ENCODE measurements around the gene RNF7. TPM values are rescaled to one million over a fixed set of nuclear protein-coding genes. Genes with fewer than 3 reads are reported as not detected.

Gene RNF7
- total and polyA plus RNA-seq, 2 of the 8 experiments (the other 6 are each of a cell fraction or from before 2014, with no cell fraction given) = 78.4 to 113 TPM

- POLR2A ChIA-PET (ENCODE audit: partially characterized antibody) = no interaction called here
- H3K79me2 ChIP-seq (ENCODE audit: control insufficient read depth in 1 of 2, insufficient read depth in 2 of 2, low read length in 2 of 2) = no peaks in the 10 kb centered on the region
- H3K79me1 ChIP-seq (ENCODE audit: low read depth, low read length) = no peaks in the 10 kb centered on the region
- no peaks in the 10 kb centered on the region for H3K27me3 ChIP-seq (replicated peaks in 1 of 4; ENCODE audit: control insufficient read depth in 3 of 4, extremely low read depth in 1 of 4, insufficient read depth in 3 of 4, low read length in 3 of 4)
- H3K4ac ChIP-seq (replicated peaks; ENCODE audit: insufficient read length, low read depth, low read length) = no peak overlapping the region
- CTCF ChIA-PET (ENCODE audit: partially characterized antibody) = interaction anchor here (0.8 to 2.0 kb wide), 3 partner anchors 38 to 99 kb away, joined by 3 to 4 read pairs (median 4); partner anchors contain the start of gene RNF7
- H3K4me3 ChIP-seq (ENCODE audit: extremely low read depth in 1 of 4, insufficient read depth in 2 of 4, low read depth in 3 of 4, low read length in 4 of 4) = no peak overlapping the region
- no peaks in the 10 kb centered on the region for H3K23me2 ChIP-seq (ENCODE audit: low read depth, low read length)
- H3K36me3 ChIP-seq (ENCODE audit: control insufficient read depth in 2 of 4, insufficient read depth in 4 of 4, low read length in 3 of 4) = no peaks in the 10 kb centered on the region
- H3K56ac ChIP-seq (replicated peaks; ENCODE audit: insufficient read length, low read depth, low read length) = no peak overlapping the region
- H3K9ac ChIP-seq (replicated peaks in 1 of 4; ENCODE audit: extremely low read depth in 1 of 4, low read depth in 3 of 4, low read length in 3 of 4) = no peak overlapping the region
- H2AK5ac ChIP-seq (ENCODE audit: low read depth, low read length) = no peak overlapping the region
- no peak overlapping the region for H2BK12ac ChIP-seq (ENCODE audit: low read depth, low read length)
- H3K14ac ChIP-seq (ENCODE audit: insufficient read length) = no peak overlapping the region
- no peak for TF ChIP-seq ZNF274 (IDR thresholded peaks at IDR 0.05; ENCODE audit: borderline replicate concordance, extremely low read depth, low read length)
- no peak for TF ChIP-seq POU5F1 (IDR thresholded peaks at IDR 0.05; ENCODE audit: low read depth, low read length)
- no peak for TF ChIP-seq KDM5A (IDR thresholded peaks at IDR 0.05; ENCODE audit: low read length)
- no peak for TF ChIP-seq JUN (IDR thresholded peaks at IDR 0.05; ENCODE audit: low read depth, low read length)
- no peak for TF ChIP-seq TAF7 (optimal IDR thresholded peaks at IDR 0.05; ENCODE audit: borderline replicate concordance, low read depth, low read length)
- no peak for TF ChIP-seq SUZ12 (IDR thresholded peaks at IDR 0.05; ENCODE audit: low read length)
- TF ChIP-seq SIX5 (IDR thresholded peaks at IDR 0.05; ENCODE audit: low read depth, low read length) = no peak
- no peaks in the 10 kb centered on the region for H3K9me3 ChIP-seq (ENCODE audit: insufficient read depth in 2 of 2, low read depth in 1 of 2, low read length in 1 of 2)
- peaks cover 0 to 2% of the 10 kb centered on the region in 2 experiments for H4K20me1 ChIP-seq (replicated peaks in 1 of 2; ENCODE audit: control insufficient read depth in 1 of 2, insufficient read depth in 2 of 2, low read length in 2 of 2)
- H4K8ac ChIP-seq (ENCODE audit: extremely low read depth, insufficient read depth, low read length) = no peak overlapping the region
- no peak for FAIRE-seq
- H3K18ac ChIP-seq (ENCODE audit: extremely low read depth, low read length) = no peak overlapping the region
- H4K91ac ChIP-seq (replicated peaks; ENCODE audit: insufficient read length, low read length) = no peak overlapping the region
- no peak overlapping the region for H2AFZ ChIP-seq (ENCODE audit: low read length)
- no peak overlapping the region for H3K23ac ChIP-seq (ENCODE audit: insufficient read length)
- no peak overlapping the region for H2BK15ac ChIP-seq (ENCODE audit: low read length)
- 87% methylated on average over 14 of the region's 14 CpGs; no CpG with 5 or more reads in 1 of the 2 experiments for WGBS, 2 experiments (ENCODE audit: extremely low coverage in 1 of 2, insufficient coverage in 1 of 2, insufficient read length in 1 of 2, insufficient replicate concordance in 2 of 2, low coverage in 1 of 2, low lambda C conversion rate in 2 of 2, missing lambda C conversion rate in 1 of 2)
- H3K27ac ChIP-seq (ENCODE audit: low read depth, low read length) = no peak overlapping the region
- no peak overlapping the region for H2BK20ac ChIP-seq (ENCODE audit: low read length)
- no peak overlapping the region for H2BK5ac ChIP-seq (ENCODE audit: low read depth, low read length)
- H2BK120ac ChIP-seq (replicated peaks; ENCODE audit: low read depth, low read length) = no peak overlapping the region
- no peak overlapping the region for H4K5ac ChIP-seq (ENCODE audit: insufficient read length, low read depth, low read length)
- H3K4me2 ChIP-seq (ENCODE audit: insufficient read depth in 1 of 2, low read depth in 2 of 2, low read length in 2 of 2) = no peak overlapping the region
- H3K4me1 ChIP-seq (replicated peaks in 1 of 4; ENCODE audit: control insufficient read depth in 3 of 4, insufficient read depth in 4 of 4, low read length in 3 of 4) = no peaks in the 10 kb centered on the region
- DNase-seq (ENCODE audit: low read depth in 1 of 2, low spot score in 2 of 2) = no peak
Observed at GRCh38 chr3:141776376-141776775, 38.3 kb downstream of the RNF7 start.
